OCI-LY7 (cell line): ENCODE measurements around the gene CA10.

Experiments
- CTCF ChIP-seq: fragments of 200-600 bp; sonication (generic); conservative IDR thresholded peaks from 2 replicates; pipeline ENCODE4 v1.5.1; 2014; ENCODE audit warnings: mild to moderate bottlenecking, antibody characterized with exemption, low read length, moderate library complexity, mixed read lengths
- EZH2phosphoT487 ChIP-seq: fragments of 200-600 bp; sonication (generic); IDR thresholded peaks from 2 replicates; pipeline ENCODE4 v1.6.1; 2018; ENCODE audit warnings: low read depth, borderline replicate concordance, mild to moderate bottlenecking, mixed run types, antibody characterized with exemption, low read length, moderate library complexity, mixed read lengths

- TF ChIP-seq CTCF: no peak
- no peak for TF ChIP-seq EZH2phosphoT487
Measured at GRCh38 chr17:51797150-51797549, 361.4 kb downstream of the CA10 start.
